H1 (cell line): ENCODE data around the gene PRPH2. TPM values are rescaled to one million over a fixed set of nuclear protein-coding genes. Genes with fewer than 3 reads are reported as not detected.

Source experiments
- EZH2 ChIP-seq: fragments of 200-600 bp; sonication (generic); IDR thresholded peaks from 2 replicates; pipeline ENCODE4 v1.7.1; 2012; ENCODE audit warnings: low read depth, mild to moderate bottlenecking, moderate library complexity, low read length, inconsistent platforms; ENCODE audit not compliant: severe bottlenecking
- KDM4A ChIP-seq: IDR thresholded peaks from one replicate; pipeline ENCODE4 v1.7.1; 2012; ENCODE audit warnings: low read depth, mild to moderate bottlenecking, moderate library complexity, low read length, inconsistent platforms; ENCODE audit not compliant: severe bottlenecking
- polyA plus RNA-seq, 7 experiments: library from polyadenylated mRNA; depleted of rRNA in 3 of 7; stranded (reverse) in 5 of 7; unstranded in 2 of 7; fragments of >200 nt in 5 of 7; fragments of 200-250 nt in 2 of 7; gene quantifications; 1 replicate in 5 of 7; 2 replicates in 1 of 7; 4 replicates in 1 of 7; pipeline versions ENCODE4 v1.2.1 to v1.2.3, GENCODE V29; 2011 to 2013; ENCODE audit warnings: missing spikeins in 2 of 7, mixed read lengths in 2 of 7
- total RNA-seq: library from RNA; stranded (reverse); fragmentation: NEBNext Ultra II Directional; extraction: Animal tissue kit (Norgen Biotek cat#: 25700); gene quantifications from 2 replicates; pipeline ENCODE4 v1.2.1, GENCODE V29; 2021

PRPH2 gene
- total and polyA plus RNA-seq, 2 of the 8 experiments (the other 6 are each of a cell fraction or from before 2014, with no cell fraction given): 0.23 to 0.65 TPM

GRCh38 chr6:42696526-42697267 is 25.7 kb downstream of the PRPH2 start (continued):
- TF ChIP-seq EZH2 (no peak), KDM4A (no peak)
